Measurements from ENCODE around the gene ADI1. TPM values are rescaled to one million over a fixed set of nuclear protein-coding genes. Genes with fewer than 3 reads are reported as not detected.

The ADI1 gene
- total and polyA plus RNA-seq, 2 of the 4 experiments (the other 2 are of a cell fraction): 43.2 to 46.0 TPM

GRCh38 chr2:3512086-3512485 lies 7.2 kb downstream of the ADI1 start:
- Histone ChIP-seq H2BK120ac (ENCODE audit: low read depth, low read length) (no peak overlapping the region), H3K14ac (replicated peaks; ENCODE audit: low read depth, low read length) (no peak overlapping the region), H3K79me1 (ENCODE audit: low read depth in 1 of 2, low read length in 2 of 2) (peaks cover 3 to 15% of the 10 kb centered on the region in 2 experiments; a peak in 3 of 4 replicates), H4K8ac (ENCODE audit: low read depth in 2 of 2, low read length in 2 of 2) (no peak overlapping the region), H4K5ac (ENCODE audit: low read depth, low read length) (no peak overlapping the region), H2BK15ac (ENCODE audit: low read depth, low read length) (no peak overlapping the region), H3K23ac (ENCODE audit: low read depth, low read length) (no peak overlapping the region), H4K20me1 (ENCODE audit: insufficient read depth, low read length) (no peaks in the 10 kb centered on the region; the same call in 1 of the 2 replicates), H2AFZ (replicated peaks; ENCODE audit: low read length, poor library complexity) (no peak overlapping the region), H3K56ac (ENCODE audit: extremely low read depth, insufficient read depth, low read length) (no peak overlapping the region), H2BK20ac (ENCODE audit: low read depth, low read length) (no peak overlapping the region), H3K18ac (ENCODE audit: low read depth, low read length) (no peak overlapping the region), H3K27me3 (ENCODE audit: control insufficient read depth, insufficient read depth, low read length) (no peaks in the 10 kb centered on the region), H3K36me3 (ENCODE audit: control insufficient read depth, insufficient read depth, low read length) (peaks cover 24% of the 10 kb centered on the region), H2BK5ac (ENCODE audit: low read depth, low read length, poor library complexity, severe bottlenecking) (no peak overlapping the region), H3K9me3 (ENCODE audit: control insufficient read depth, insufficient read depth, low read length) (no peaks in the 10 kb centered on the region), H2AK5ac (ENCODE audit: low read depth, low read length) (no peak overlapping the region), H3K9me1 (ENCODE audit: insufficient read depth, low read length) (no peaks in the 10 kb centered on the region), H4K91ac (ENCODE audit: insufficient read depth, low read depth, low read length) (no peak overlapping the region), H2AK9ac (replicated peaks; ENCODE audit: low read depth, low read length, poor library complexity) (no peak overlapping the region), H3K27ac (ENCODE audit: insufficient read depth, low read length) (no peak overlapping the region), H3K4me2 (ENCODE audit: low read depth, low read length) (no peak overlapping the region), H3K9ac (ENCODE audit: low read depth, low read length) (no peak overlapping the region), H3K4me1 (ENCODE audit: control insufficient read depth, insufficient read depth, low read length) (no peaks in the 10 kb centered on the region), H3K4ac (ENCODE audit: low read depth, low read length) (no peak overlapping the region), H3K4me3 (ENCODE audit: insufficient read depth, low read depth, low read length) (no peak overlapping the region)
- DNase-seq (no peak), ATAC-seq (ENCODE audit: low read depth) (no peak)
- intact Hi-C loops (cut with micrococcal nuclease) (no loop called here), in situ Hi-C loops (cut with MboI; ENCODE audit: low sequenced_read_pairs) (no loop called here), dilution Hi-C loops (cut with HindIII; ENCODE audit: low sequenced_read_pairs, unreplicated experiment) (no loop called here)
- ChIA-PET POLR2A (ENCODE audit: unreplicated experiment) (no interaction called here), CTCF (interaction anchor here (0.7 kb wide), 1 partner anchor 14 kb away, joined by 3 read pairs; no protein-coding TSS in a partner anchor)
- WGBS, 2 experiments (ENCODE audit: extremely low coverage in 2 of 2, insufficient read length in 1 of 2): no CpG with 5 or more reads among the region's 2 CpGs
- BruUV-seq (replicated peaks): no TSS peak
- no peak for TF ChIP-seq USF2 (IDR thresholded peaks at IDR 0.05; ENCODE audit: low read depth, low read length)
- no peak for TF ChIP-seq POLR2A (IDR thresholded peaks at IDR 0.05; ENCODE audit: low read depth, low read length)
- no peak for TF ChIP-seq CTCF (conservative IDR thresholded peaks at IDR 0.05; ENCODE audit: low read depth, low read length)
- TF ChIP-seq FOS (IDR thresholded peaks at IDR 0.05; ENCODE audit: low read depth, low read length): no peak
- TF ChIP-seq CHD1 (IDR thresholded peaks at IDR 0.05; ENCODE audit: low read depth, low read length): no peak
- TF ChIP-seq MXI1 (IDR thresholded peaks at IDR 0.05; ENCODE audit: borderline replicate concordance, low read depth, low read length): no peak
- TF ChIP-seq, protein P1, sequence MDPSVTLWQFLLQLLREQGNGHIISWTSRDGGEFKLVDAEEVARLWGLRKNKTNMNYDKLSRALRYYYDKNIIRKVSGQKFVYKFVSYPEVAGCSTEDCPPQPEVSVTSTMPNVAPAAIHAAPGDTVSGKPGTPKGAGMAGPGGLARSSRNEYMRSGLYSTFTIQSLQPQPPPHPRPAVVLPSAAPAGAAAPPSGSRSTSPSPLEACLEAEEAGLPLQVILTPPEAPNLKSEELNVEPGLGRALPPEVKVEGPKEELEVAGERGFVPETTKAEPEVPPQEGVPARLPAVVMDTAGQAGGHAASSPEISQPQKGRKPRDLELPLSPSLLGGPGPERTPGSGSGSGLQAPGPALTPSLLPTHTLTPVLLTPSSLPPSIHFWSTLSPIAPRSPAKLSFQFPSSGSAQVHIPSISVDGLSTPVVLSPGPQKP (IDR thresholded peaks at IDR 0.05; ENCODE audit: borderline replicate concordance, low read depth, low read length): no peak
- TF ChIP-seq MAFK (IDR thresholded peaks at IDR 0.05; ENCODE audit: low read depth, low read length): no peak
- no peak for TF ChIP-seq BHLHE40 (IDR thresholded peaks at IDR 0.05; ENCODE audit: low read depth, low read length)
- TF ChIP-seq RFX5 (IDR thresholded peaks at IDR 0.05; ENCODE audit: low read depth, low read length): no peak
- TF ChIP-seq MAZ (IDR thresholded peaks at IDR 0.05; ENCODE audit: borderline replicate concordance, low read depth, low read length): no peak
- no peak for TF ChIP-seq CEBPB (IDR thresholded peaks at IDR 0.05; ENCODE audit: low read depth, low read length)
- TF ChIP-seq SMC3 (IDR thresholded peaks at IDR 0.05; ENCODE audit: low read depth, low read length): no peak
- no peak for TF ChIP-seq RAD21 (IDR thresholded peaks at IDR 0.05; ENCODE audit: low read length)
- no peak for TF ChIP-seq RCOR1 (IDR thresholded peaks at IDR 0.05; ENCODE audit: insufficient replicate concordance, low read length)

Data from IMR-90 (cell line).